ENCODE measurements around the gene PSME1.

The PSME1 gene

GRCh38 chr14:24138396-24139271 is 2.6 kb downstream of the PSME1 start:
- peak overlapping the region; percentile 73 for H3K4me3 Mint-ChIP-seq
- peaks cover 17% of the 10 kb centered on the region for H3K36me3 Mint-ChIP-seq (ENCODE audit: insufficient read depth)
- H3K9me3 Mint-ChIP-seq, result no peaks in the 10 kb centered on the region
- no peak for DNase-seq (ENCODE audit: low spot score in 2 of 2)
- peaks cover 45% of the 10 kb centered on the region for H3K4me1 Mint-ChIP-seq
- H3K27me3 Mint-ChIP-seq, result no peaks in the 10 kb centered on the region
- ATAC-seq (replicated peaks; ENCODE audit: extremely low read depth, poor library complexity, severe bottlenecking), result no peak
- peak overlapping the region; percentile 24 for H3K27ac Mint-ChIP-seq (ENCODE audit: low read depth)

GRCh38 chr14:24139272-24139934 is 3.4 kb downstream of the PSME1 start:
- no peaks in the 10 kb centered on the region for H3K9me3 Mint-ChIP-seq
- H3K36me3 Mint-ChIP-seq (ENCODE audit: insufficient read depth), result peaks cover 17% of the 10 kb centered on the region

GRCh38 chr14:24141097-24141880 is 5.3 kb downstream of the PSME1 start, which contains the start of gene EMC9:
Gene EMC9 (minus strand): TSS chr14:24141591. CDS start chr14:24141304, 287 bp downstream.
- Mint-ChIP-seq H3K4me3 (peak within 1 kb of the TSS; percentile 73), H3K9me3 (no peaks in the 10 kb centered on the region), H3K27me3 (no peaks in the 10 kb centered on the region), H3K36me3 (ENCODE audit: insufficient read depth) (peaks cover 23% of the 10 kb centered on the region), H3K27ac (ENCODE audit: low read depth) (peak within 1 kb of the TSS; percentile 88), H3K4me1 (peaks cover 59% of the 10 kb centered on the region)
- ATAC-seq (replicated peaks; ENCODE audit: extremely low read depth, poor library complexity, severe bottlenecking) (peak; percentile 92), DNase-seq (ENCODE audit: low spot score in 2 of 2) (peak; percentile 97 to 99)

More at GRCh38 chr14:24139272-24139934, 3.4 kb downstream of the PSME1 start:
- peak overlapping the region; percentile 73 for H3K4me3 Mint-ChIP-seq
- peak overlapping the region; percentile 24 for H3K27ac Mint-ChIP-seq (ENCODE audit: low read depth)
- DNase-seq (ENCODE audit: low spot score in 2 of 2), result no peak
- H3K27me3 Mint-ChIP-seq, result no peaks in the 10 kb centered on the region
- peaks cover 50% of the 10 kb centered on the region for H3K4me1 Mint-ChIP-seq
- ATAC-seq (replicated peaks; ENCODE audit: extremely low read depth, poor library complexity, severe bottlenecking), result no peak

DNA sequence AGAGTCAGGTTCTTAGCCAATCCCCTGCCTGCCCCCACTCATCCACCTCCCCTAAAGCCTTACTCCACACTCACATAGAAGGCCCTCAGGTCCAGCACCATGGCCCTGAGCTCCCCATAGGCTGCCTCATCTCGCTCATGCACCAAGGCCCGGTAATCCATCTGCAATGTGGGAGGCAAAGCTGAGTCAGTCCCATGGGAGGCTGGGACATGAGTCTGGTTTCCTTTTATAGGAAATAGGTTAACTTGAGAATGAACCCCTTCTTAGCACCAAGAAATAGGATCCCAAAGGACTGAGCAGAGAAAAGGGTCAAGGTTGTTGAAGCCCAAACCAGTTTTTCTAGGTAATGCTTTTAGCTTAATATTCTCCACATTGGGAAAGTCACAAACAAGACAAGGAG is 7.5 kb downstream of the PSME1 start:
- no peaks in the 10 kb centered on the region for H3K9me3 Mint-ChIP-seq
- no peak for DNase-seq (ENCODE audit: low spot score in 2 of 2)
- H3K4me1 Mint-ChIP-seq, result peaks cover 57% of the 10 kb centered on the region
- peaks cover 22% of the 10 kb centered on the region for H3K36me3 Mint-ChIP-seq (ENCODE audit: insufficient read depth)
- ATAC-seq (replicated peaks; ENCODE audit: extremely low read depth, poor library complexity, severe bottlenecking), result no peak
- H3K4me3 Mint-ChIP-seq, result peak overlapping the region; percentile 4
- no peak overlapping the region for H3K27ac Mint-ChIP-seq (ENCODE audit: low read depth)
- no peaks in the 10 kb centered on the region for H3K27me3 Mint-ChIP-seq

DNA sequence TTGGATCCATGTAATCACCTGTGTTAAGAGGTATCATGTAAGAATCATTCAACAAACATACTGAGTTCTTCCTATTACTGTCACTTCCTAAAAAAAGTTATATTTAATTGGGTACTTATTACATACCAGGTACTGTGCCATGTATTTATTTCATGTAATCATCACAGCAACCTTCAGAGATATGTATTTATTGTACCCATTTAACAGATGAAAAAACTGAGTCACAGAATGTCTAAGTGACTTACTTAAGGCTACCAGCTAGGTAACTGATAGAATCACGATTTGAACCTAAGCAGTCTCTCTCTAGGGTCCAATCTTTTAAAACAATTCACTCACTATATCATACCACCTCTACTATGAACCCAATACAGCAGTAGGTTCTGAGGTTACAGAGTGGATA is 8.5 kb downstream of the PSME1 start:
- peaks cover 26% of the 10 kb centered on the region for H3K36me3 Mint-ChIP-seq (ENCODE audit: insufficient read depth)

DNA sequence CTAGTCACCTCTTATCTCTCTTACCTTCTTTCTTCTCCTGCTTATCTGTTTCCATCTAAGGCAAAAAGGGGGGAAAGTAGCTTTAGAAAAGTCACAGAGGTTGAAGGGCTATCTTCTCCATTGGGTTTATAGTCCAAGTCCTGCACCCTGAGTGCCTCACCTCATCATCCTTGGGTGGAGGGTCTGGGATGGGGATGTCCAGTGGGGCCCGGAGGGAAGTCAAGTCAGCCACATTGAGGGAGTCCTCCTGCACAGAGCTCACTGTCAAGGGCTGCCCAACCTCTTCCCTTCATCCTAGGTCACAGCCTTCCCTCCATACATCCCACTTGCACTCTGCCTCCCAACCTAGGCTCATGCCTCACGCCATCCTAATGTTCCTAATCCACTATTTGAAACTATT is 9.2 kb downstream of the PSME1 start:
- H3K9me3 Mint-ChIP-seq, result no peaks in the 10 kb centered on the region
- no peak overlapping the region for H3K27ac Mint-ChIP-seq (ENCODE audit: low read depth)
- peaks cover 31% of the 10 kb centered on the region for H3K36me3 Mint-ChIP-seq (ENCODE audit: insufficient read depth)
- H3K4me3 Mint-ChIP-seq, result peak overlapping the region; percentile 98
- ATAC-seq (replicated peaks; ENCODE audit: extremely low read depth, poor library complexity, severe bottlenecking) (no peak), DNase-seq (ENCODE audit: low spot score in 2 of 2) (no peak)
- H3K4me1 Mint-ChIP-seq, result peaks cover 58% of the 10 kb centered on the region
- no peaks in the 10 kb centered on the region for H3K27me3 Mint-ChIP-seq

More for the DNA sequence above, 8.5 kb downstream of the PSME1 start:
- Mint-ChIP-seq H3K4me1 (peaks cover 58% of the 10 kb centered on the region), H3K9me3 (no peaks in the 10 kb centered on the region), H3K27me3 (no peaks in the 10 kb centered on the region), H3K4me3 (peak overlapping the region; percentile 4), H3K27ac (ENCODE audit: low read depth) (no peak overlapping the region)
- DNase-seq (ENCODE audit: low spot score in 2 of 2) (no peak), ATAC-seq (replicated peaks; ENCODE audit: extremely low read depth, poor library complexity, severe bottlenecking) (no peak)

DNA sequence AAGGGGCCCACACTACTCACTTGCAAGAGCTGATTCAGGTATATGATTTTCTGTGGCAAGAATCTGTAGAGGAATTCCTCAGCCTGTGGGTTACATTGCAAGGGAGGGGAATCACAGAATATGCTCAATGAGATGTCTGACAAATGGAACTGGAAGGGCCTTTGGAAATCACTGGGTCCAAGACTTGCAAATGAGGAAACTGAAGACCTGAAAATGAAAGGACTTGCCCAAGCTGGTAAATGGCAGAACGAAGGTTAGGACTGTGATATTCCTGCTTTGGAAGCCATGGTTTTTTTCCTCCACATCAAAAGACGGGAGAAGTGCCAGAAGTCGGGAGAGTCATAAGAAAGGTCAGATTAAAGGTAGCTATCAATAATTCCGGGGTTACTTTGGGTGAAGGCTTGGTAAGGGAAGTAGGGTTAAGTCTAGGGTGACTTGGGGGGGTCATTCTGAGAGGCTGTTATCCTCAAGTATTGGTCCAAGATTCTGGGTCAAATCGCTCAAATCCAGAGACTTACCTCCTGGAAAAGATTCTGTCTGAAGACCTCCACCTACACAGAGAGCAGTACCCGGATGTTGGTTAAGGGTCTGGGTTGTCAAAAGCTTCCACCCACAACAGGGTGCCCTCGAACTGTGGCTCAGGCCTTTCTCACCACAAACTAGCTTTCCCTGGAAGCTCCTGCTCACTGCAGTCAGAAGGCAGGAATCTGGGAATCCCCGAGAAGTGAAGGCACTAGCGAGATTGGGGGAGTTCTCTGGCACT is 9.9 kb downstream of the PSME1 start:
- H3K4me3 Mint-ChIP-seq, result peak overlapping the region; percentile 98
- peaks cover 64% of the 10 kb centered on the region for H3K4me1 Mint-ChIP-seq
- ATAC-seq (replicated peaks; ENCODE audit: extremely low read depth, poor library complexity, severe bottlenecking) (no peak), DNase-seq (ENCODE audit: low spot score in 2 of 2) (no peak)
- H3K27me3 Mint-ChIP-seq, result no peaks in the 10 kb centered on the region
- H3K27ac Mint-ChIP-seq (ENCODE audit: low read depth), result peak overlapping the region; percentile 92
- H3K36me3 Mint-ChIP-seq (ENCODE audit: insufficient read depth), result peaks cover 33% of the 10 kb centered on the region
- H3K9me3 Mint-ChIP-seq, result no peaks in the 10 kb centered on the region

DNA sequence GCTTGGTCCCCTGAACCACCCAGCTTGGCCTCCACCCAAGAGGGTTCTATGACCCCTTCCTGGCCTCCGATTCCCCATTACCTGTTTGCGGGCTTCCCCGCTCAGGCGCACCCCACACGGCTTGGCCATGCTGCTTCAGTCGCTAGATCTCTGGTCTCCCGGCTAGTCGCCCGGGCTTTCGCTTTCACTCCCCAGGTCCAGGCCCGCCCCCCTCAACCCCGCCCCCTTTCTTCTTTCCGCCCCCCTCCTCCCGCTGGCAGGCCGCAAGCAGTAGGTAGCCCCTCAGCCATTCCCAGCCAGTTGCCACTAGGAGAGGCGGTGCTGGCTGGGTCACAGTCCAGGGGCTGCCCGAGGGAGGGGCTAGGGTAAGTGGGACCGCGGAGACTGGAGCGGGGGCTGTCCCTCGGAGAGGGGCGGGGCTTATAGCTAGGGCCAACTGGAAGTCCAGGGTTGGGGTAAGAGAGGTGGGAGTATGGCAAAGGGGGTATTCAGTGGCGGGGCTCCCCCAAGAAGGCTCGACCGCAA is 10.5 kb downstream of the PSME1 start, which contains the start of gene PSME2:
Gene PSME2 (minus strand): TSS at position 158 of the 525 bp plus-strand sequence. CDS start 29 bp downstream, at position 129.
- peak; percentile 71 to 75 for DNase-seq (ENCODE audit: low spot score in 2 of 2)
- Mint-ChIP-seq H3K36me3 (ENCODE audit: insufficient read depth) (peaks cover 35% of the 10 kb centered on the region), H3K27ac (ENCODE audit: low read depth) (peak within 1 kb of the TSS; percentile 92)

DNA sequence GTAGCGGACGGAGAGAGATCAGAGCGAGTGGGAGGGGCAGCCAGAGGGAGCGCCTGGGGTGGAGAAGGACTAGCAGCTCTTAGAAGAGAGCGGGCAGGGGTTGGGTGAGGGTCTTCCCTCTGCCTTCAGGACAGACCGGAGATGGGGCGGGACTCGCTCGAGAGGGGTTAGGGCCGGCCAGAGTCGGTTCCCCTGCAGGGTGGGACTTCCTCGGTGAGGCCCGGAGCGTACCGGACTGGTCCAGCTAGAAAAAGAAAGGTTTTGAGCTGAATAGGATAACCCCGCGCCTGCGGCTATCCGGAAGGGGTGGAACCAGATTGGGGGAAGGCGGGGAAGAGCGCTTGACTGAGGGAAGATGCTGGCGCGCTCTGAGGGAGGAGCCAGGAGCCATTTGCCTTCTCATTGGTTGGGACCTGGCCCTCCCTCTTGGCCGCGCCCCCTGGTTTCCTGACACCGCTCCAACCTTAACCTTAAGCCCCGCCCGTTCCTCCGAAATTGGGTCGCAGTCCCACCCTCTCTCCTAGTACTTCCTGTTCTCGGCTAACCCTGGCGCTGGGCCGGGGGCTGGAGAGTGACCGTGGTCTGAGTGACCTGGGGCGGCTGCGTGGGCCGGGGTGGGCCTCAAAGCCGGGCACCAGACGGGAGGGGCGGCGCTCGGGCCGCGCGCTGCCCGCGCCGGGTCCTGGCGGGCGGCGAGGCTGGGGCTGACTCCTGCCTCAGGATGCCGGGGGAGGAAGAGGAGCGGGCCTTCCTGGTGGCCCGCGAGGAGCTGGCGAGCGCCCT is 11.2 kb downstream of the PSME1 start, which contains the start of gene RNF31:
Gene RNF31 (plus strand): TSS at position 521 of the 783 bp plus-strand sequence. CDS start 201 bp downstream, at position 722.
- Mint-ChIP-seq H3K4me3 (peak within 1 kb of the TSS; percentile 98), H3K9me3 (no peaks in the 10 kb centered on the region), H3K27ac (ENCODE audit: low read depth) (peak within 1 kb of the TSS; percentile 92), H3K4me1 (peaks cover 65% of the 10 kb centered on the region), H3K27me3 (no peaks in the 10 kb centered on the region), H3K36me3 (ENCODE audit: insufficient read depth) (peaks cover 37% of the 10 kb centered on the region)
- ATAC-seq (replicated peaks; ENCODE audit: extremely low read depth, poor library complexity, severe bottlenecking) (peak; percentile 92), DNase-seq (ENCODE audit: low spot score in 2 of 2) (peak; percentile 92 to 94)

More for the DNA sequence above, 10.5 kb downstream of the PSME1 start, which contains the start of gene PSME2:
- H3K4me3 Mint-ChIP-seq, result peak within 1 kb of the TSS; percentile 98
- H3K27me3 Mint-ChIP-seq, result no peaks in the 10 kb centered on the region
- no peaks in the 10 kb centered on the region for H3K9me3 Mint-ChIP-seq
- H3K4me1 Mint-ChIP-seq, result peaks cover 65% of the 10 kb centered on the region
- ATAC-seq (replicated peaks; ENCODE audit: extremely low read depth, poor library complexity, severe bottlenecking), result peak; percentile 54

DNA sequence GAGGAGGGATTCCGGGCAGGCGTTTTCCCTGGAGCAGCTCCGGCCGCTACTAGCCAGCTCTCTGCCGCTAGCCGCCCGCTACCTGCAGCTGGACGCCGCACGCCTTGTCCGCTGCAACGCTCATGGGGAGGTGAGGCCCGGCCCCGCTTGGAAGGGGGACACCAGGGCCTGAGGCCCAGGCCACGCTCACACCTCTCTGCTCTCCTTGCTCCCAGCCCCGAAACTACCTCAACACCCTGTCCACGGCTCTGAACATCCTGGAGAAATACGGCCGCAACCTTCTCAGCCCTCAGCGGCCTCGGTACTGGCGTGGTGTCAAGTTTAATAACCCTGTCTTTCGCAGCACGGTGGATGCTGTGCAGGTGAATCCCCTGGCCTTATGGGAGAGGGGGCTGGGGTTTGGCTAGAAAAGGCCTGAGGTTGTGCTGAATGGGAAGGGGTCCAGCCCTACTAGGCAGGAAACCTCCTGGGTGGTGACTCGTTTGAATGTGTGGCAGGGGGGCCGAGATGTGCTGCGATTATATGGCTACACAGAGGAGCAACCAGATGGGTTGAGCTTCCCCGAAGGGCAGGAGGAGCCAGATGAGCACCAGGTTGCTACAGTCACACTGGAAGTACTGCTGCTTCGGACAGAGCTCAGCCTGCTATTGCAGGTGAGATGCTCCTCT is 11.9 kb downstream of the PSME1 start:
- Mint-ChIP-seq H3K4me3 (peak overlapping the region; percentile 98), H3K9me3 (no peaks in the 10 kb centered on the region), H3K27me3 (no peaks in the 10 kb centered on the region), H3K36me3 (ENCODE audit: insufficient read depth) (peaks cover 39% of the 10 kb centered on the region), H3K4me1 (peaks cover 62% of the 10 kb centered on the region), H3K27ac (ENCODE audit: low read depth) (peak overlapping the region; percentile 92)
- DNase-seq (ENCODE audit: low spot score in 2 of 2) (no peak), ATAC-seq (replicated peaks; ENCODE audit: extremely low read depth, poor library complexity, severe bottlenecking) (no peak)
